Nephron progenitor cell (in vitro differentiated cells): Measurements from ENCODE around the gene DDIAS.
"Not testable (repeated sequence)": the region's sequence is repeated elsewhere in the genome, so short reads cannot be mapped to it uniquely, and the experiment has no call there.

Experiments
- DNase-seq: peaks from one replicate; pipeline ENCODE4 v3.0.0; 2021
- H3K27ac Mint-ChIP-seq: 2 replicates; pipeline ENCODE4 v1.8.0; 2021; ENCODE audit warnings: mild to moderate bottlenecking, moderate library complexity, mixed read lengths
- H3K27me3 Mint-ChIP-seq: 2 replicates; pipeline ENCODE4 v1.8.0; 2021; ENCODE audit warnings: mild to moderate bottlenecking, low read depth, mixed read lengths; ENCODE audit not compliant: poor library complexity
- H3K36me3 Mint-ChIP-seq: 2 replicates; pipeline ENCODE4 v1.8.0; 2021; ENCODE audit warnings: low read depth, mixed read lengths
- H3K4me1 Mint-ChIP-seq: 2 replicates; pipeline ENCODE4 v1.8.0; 2021; ENCODE audit warnings: mixed read lengths
- H3K4me3 Mint-ChIP-seq: 2 replicates; pipeline ENCODE4 v1.8.0; 2021; ENCODE audit warnings: mild to moderate bottlenecking, moderate library complexity, mixed read lengths
- H3K9me3 Mint-ChIP-seq: 2 replicates; pipeline ENCODE4 v1.8.0; 2021; ENCODE audit warnings: mild to moderate bottlenecking, moderate library complexity, mixed read lengths
- TF ChIP-seq, protein P1 (sequence below): fragments of 200-600 bp; sonication (generic); IDR thresholded peaks from 2 replicates; pipeline ENCODE4 v1.5.0; 2021; ENCODE audit warnings: antibody characterized with exemption

DDIAS gene

DNA sequence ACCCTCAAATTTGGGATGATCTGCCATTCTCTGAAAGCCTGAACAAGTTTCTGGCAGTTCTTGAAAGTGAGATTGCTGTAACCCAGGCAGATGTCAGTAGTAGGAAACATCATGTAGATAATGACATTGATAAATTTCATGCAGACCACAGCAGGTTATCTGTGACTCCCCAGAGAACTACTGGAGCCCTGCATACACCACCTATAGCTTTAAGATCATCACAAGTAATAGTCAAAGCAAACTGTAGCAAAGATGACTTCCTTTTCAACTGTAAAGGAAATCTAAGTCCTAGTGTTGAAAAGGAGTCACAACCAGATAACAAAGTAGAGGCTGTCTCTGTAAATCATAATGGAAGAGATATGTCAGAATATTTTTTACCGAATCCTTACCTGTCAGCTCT lies 31.0 kb downstream of the DDIAS start:
- Mint-ChIP-seq H3K36me3 (peaks cover 43% of the 10 kb centered on the region), H3K9me3 (no peaks in the 10 kb centered on the region), H3K4me1 (no peaks in the 10 kb centered on the region)

GRCh38 chr11:82936261-82936660 lies 34.7 kb downstream of the DDIAS start:
- H3K36me3 Mint-ChIP-seq = peaks cover 31% of the 10 kb centered on the region
- H3K4me1 Mint-ChIP-seq = no peaks in the 10 kb centered on the region
- no peak for DNase-seq
- H3K27ac Mint-ChIP-seq = no peak overlapping the region
- peaks cover 15% of the 10 kb centered on the region for H3K9me3 Mint-ChIP-seq
- no peak overlapping the region for H3K4me3 Mint-ChIP-seq
- H3K27me3 Mint-ChIP-seq = no peaks in the 10 kb centered on the region
- TF ChIP-seq, protein P1, sequence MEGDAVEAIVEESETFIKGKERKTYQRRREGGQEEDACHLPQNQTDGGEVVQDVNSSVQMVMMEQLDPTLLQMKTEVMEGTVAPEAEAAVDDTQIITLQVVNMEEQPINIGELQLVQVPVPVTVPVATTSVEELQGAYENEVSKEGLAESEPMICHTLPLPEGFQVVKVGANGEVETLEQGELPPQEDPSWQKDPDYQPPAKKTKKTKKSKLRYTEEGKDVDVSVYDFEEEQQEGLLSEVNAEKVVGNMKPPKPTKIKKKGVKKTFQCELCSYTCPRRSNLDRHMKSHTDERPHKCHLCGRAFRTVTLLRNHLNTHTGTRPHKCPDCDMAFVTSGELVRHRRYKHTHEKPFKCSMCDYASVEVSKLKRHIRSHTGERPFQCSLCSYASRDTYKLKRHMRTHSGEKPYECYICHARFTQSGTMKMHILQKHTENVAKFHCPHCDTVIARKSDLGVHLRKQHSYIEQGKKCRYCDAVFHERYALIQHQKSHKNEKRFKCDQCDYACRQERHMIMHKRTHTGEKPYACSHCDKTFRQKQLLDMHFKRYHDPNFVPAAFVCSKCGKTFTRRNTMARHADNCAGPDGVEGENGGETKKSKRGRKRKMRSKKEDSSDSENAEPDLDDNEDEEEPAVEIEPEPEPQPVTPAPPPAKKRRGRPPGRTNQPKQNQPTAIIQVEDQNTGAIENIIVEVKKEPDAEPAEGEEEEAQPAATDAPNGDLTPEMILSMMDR = no peak

More for the DNA sequence above, 31.0 kb downstream of the DDIAS start:
- TF ChIP-seq, protein P1 = no peak
- Mint-ChIP-seq H3K4me3 (no peak overlapping the region), H3K27me3 (no peaks in the 10 kb centered on the region), H3K27ac (no peak overlapping the region)
- DNase-seq = no peak

DNA sequence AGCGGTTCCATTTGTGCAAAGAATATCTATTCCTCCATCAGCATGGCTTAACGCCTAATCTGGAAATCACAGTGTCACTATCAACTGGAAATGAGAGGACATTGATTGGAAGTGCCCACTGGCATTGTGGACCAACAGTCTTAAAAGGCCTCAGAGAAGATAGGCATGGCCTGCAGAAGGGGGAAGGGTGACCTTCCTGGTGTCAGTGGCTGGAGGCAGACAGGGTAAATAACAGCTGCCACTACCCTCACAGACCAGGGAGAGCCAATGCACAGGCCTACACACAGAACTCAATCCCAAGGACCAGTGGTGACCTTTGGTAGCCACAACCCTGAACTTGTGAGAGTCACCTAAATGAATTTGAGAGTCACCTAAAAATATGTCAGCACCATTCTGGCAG lies 36.0 kb downstream of the DDIAS start:
- no peaks in the 10 kb centered on the region for H3K4me1 Mint-ChIP-seq
- H3K4me3 Mint-ChIP-seq = no peak overlapping the region
- peaks cover 22% of the 10 kb centered on the region for H3K36me3 Mint-ChIP-seq
- TF ChIP-seq, protein P1 = no peak
- peaks cover 26% of the 10 kb centered on the region for H3K9me3 Mint-ChIP-seq
- H3K27ac Mint-ChIP-seq = no peak overlapping the region
- DNase-seq = no peak
- H3K27me3 Mint-ChIP-seq = no peaks in the 10 kb centered on the region

DNA sequence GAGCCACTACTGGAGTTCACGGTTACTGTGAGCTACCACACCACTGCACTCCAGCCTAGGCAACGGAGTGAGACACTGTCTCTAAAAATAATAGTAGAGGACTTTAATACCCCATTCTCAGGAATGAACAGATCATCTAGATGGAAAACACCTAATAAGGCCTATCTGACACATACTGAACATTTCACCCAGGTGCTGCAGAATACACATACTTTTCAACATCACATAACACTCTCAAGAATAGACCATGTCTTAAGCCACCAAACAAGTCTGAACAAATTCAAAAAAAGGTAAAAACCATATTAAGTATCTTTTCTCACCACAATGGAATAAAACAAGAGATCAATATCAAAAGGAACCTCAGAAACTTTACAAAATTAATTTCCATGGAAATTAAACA lies 37.9 kb downstream of the DDIAS start:
- H3K27ac Mint-ChIP-seq = no peak overlapping the region

DNA sequence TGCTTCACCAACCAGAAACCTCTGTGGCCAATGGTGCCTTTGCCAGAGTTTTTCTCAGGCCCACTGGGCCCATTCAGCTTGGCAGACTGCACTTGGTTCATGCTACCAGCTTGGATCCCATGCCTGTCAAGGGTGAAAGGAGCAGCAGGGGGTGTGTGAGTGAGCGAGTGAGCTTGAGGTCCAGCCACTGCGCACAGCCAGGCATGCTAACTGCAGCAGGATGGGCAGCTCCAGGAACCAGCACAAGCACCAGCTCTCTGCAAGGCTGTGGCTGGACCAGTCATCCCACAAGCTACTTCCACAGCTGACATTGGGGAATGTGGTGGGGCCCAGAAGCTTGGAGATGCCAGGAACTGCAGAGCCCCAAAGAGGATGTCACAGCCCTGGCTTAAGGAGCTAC lies 40.8 kb downstream of the DDIAS start:
- Mint-ChIP-seq H3K27me3 (no peaks in the 10 kb centered on the region), H3K4me3 (no peak overlapping the region), H3K27ac (no peak overlapping the region), H3K9me3 (peaks cover 35% of the 10 kb centered on the region), H3K36me3 (no peaks in the 10 kb centered on the region), H3K4me1 (no peaks in the 10 kb centered on the region)
- TF ChIP-seq, protein P1 = no peak
- no peak for DNase-seq

More for the DNA sequence above, 37.9 kb downstream of the DDIAS start:
- Mint-ChIP-seq H3K36me3 (peaks cover 5% of the 10 kb centered on the region), H3K9me3 (peaks cover 35% of the 10 kb centered on the region), H3K27me3 (no peaks in the 10 kb centered on the region), H3K4me1 (no peaks in the 10 kb centered on the region), H3K4me3 (no peak overlapping the region)
- DNase-seq = no peak
- TF ChIP-seq, protein P1 = no peak

GRCh38 chr11:82943430-82943829 lies 41.9 kb downstream of the DDIAS start:
- H3K36me3 Mint-ChIP-seq, H3K4me3 Mint-ChIP-seq, H3K4me1 Mint-ChIP-seq, H3K27ac Mint-ChIP-seq, H3K27me3 Mint-ChIP-seq, DNase-seq: not testable (repeated sequence)
- peaks cover 35% of the 10 kb centered on the region for H3K9me3 Mint-ChIP-seq
